Stimulated activated naive CD8-positive, alpha-beta T cell treated with anti-CD3 and anti-CD28 coated beads, Interleukin-15, Interleukin-2, amounts not matched to agents 100 ng/mL and 50 ng/mL, for 24 hours (primary cell): Measurements from ENCODE around the gene ENG.

Experiments used
- H3K27ac Mint-ChIP-seq: one replicate; pipeline ENCODE4 v1.8.0; 2021; ENCODE audit warnings: mild to moderate bottlenecking, mixed read lengths
- H3K27me3 Mint-ChIP-seq: one replicate; pipeline ENCODE4 v1.8.0; 2021; ENCODE audit warnings: mixed read lengths
- H3K36me3 Mint-ChIP-seq: one replicate; pipeline ENCODE4 v1.8.0; 2021; ENCODE audit warnings: low read depth, mixed read lengths
- H3K4me1 Mint-ChIP-seq: one replicate; pipeline ENCODE4 v1.8.0; 2021; ENCODE audit warnings: low read depth, mixed read lengths
- H3K4me3 Mint-ChIP-seq: one replicate; pipeline ENCODE4 v1.8.0; 2021; ENCODE audit warnings: mild to moderate bottlenecking, mixed read lengths
- H3K9me3 Mint-ChIP-seq: one replicate; pipeline ENCODE4 v1.8.0; 2021; ENCODE audit warnings: mixed read lengths

ENG gene

DNA sequence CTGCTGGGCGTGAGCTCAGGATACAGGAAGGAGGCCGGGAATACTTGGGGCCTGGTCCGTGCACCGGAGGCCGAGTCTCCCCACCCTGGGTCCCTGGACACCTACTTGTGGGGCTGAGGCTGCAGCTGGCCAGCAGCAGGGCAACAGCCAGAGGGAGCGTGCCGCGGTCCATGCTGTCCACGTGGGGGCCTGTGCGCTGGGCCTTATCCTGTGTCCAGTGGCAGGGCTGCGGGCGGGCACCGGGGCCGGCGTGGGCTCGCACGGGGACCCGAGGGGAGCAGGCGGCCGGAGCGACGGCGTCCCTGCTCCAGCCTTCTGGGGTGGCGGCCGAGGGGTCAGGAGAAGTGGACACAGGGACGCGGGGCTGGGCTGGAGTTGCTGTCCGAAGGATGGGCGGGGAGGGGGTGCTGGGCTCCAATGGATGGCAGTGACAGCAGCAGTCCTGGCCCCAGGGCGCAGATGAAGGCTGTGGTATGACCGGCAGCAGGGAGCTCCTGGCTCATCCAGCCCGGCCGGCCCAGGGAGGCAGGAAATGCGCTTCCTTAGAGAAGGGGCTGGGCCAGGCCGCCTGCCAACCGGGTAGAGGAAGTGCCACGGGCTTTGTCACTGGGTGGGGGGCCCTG is at the start of gene ENG:
ENG (minus strand) TSS at position 475 of the 623 bp plus-strand sequence; CDS start at position 172, 303 bp downstream.
- H3K4me1 Mint-ChIP-seq: peaks cover 45% of the 10 kb centered on the region
- no peaks in the 10 kb centered on the region for H3K27me3 Mint-ChIP-seq
- peaks cover 26% of the 10 kb centered on the region for H3K36me3 Mint-ChIP-seq

GRCh38 chr9:127903557-127904475 is 49.4 kb upstream of the ENG start:
- Mint-ChIP-seq H3K4me1 (peaks cover 65% of the 10 kb centered on the region), H3K27me3 (no peaks in the 10 kb centered on the region), H3K27ac (peak overlapping the region; percentile 98), H3K4me3 (peak overlapping the region; percentile 85), H3K9me3 (no peaks in the 10 kb centered on the region), H3K36me3 (peaks cover 7% of the 10 kb centered on the region)

More for the DNA sequence above, at the start of gene ENG:
- Mint-ChIP-seq H3K9me3 (peaks cover 5% of the 10 kb centered on the region), H3K27ac (peak within 1 kb of the TSS; percentile 85), H3K4me3 (peak within 1 kb of the TSS; percentile 87)

GRCh38 chr9:127899128-127899943 is 44.9 kb upstream of the ENG start, which contains the start of gene ST6GALNAC6:
ST6GALNAC6 (minus strand) TSS chr9:127899603; CDS start chr9:127897981, 1,622 bp downstream.
- H3K27ac Mint-ChIP-seq: peak within 1 kb of the TSS; percentile 86
- H3K36me3 Mint-ChIP-seq: peaks cover 25% of the 10 kb centered on the region
- no peaks in the 10 kb centered on the region for H3K27me3 Mint-ChIP-seq
- no peaks in the 10 kb centered on the region for H3K9me3 Mint-ChIP-seq
- peak within 1 kb of the TSS; percentile 88 for H3K4me3 Mint-ChIP-seq
- peaks cover 42% of the 10 kb centered on the region for H3K4me1 Mint-ChIP-seq

DNA sequence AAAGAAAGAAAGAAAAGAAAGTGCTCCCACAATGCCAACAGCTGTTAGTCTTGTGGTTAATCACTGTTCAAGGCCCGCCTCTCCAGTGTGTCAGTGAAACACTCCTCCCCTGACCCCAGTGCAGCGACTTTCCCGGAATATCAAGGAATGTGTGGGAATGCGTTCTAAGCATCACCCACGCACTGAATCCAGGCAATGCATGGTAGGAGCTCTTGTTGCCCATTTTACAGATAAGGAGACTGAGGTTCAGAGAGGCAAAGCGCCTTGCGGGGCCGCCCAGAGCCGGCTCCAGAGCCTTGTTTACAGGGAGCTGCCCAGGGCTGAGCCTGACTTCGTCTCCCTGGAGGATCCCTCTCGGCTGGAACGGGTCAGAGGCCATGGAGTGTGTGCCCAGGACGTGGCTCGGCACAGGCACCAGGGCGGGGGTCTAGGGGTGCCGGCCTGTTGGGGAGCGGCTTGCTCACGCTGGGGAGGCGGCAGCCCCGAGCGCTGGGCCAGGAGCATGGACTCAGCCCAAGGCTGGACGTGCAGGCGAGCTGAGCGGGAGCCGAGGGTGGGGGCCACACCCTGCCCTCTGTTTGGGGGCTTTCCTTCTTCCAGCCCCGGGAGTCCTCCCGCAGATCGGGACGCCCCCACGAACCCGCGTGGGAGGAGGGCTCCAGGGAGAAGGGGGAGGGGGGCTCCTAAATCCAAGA is 44.1 kb upstream of the ENG start:
- Mint-ChIP-seq H3K4me1 (peaks cover 40% of the 10 kb centered on the region), H3K4me3 (peak overlapping the region; percentile 88), H3K9me3 (no peaks in the 10 kb centered on the region), H3K27me3 (no peaks in the 10 kb centered on the region), H3K36me3 (peaks cover 32% of the 10 kb centered on the region), H3K27ac (peak overlapping the region; percentile 86)

DNA sequence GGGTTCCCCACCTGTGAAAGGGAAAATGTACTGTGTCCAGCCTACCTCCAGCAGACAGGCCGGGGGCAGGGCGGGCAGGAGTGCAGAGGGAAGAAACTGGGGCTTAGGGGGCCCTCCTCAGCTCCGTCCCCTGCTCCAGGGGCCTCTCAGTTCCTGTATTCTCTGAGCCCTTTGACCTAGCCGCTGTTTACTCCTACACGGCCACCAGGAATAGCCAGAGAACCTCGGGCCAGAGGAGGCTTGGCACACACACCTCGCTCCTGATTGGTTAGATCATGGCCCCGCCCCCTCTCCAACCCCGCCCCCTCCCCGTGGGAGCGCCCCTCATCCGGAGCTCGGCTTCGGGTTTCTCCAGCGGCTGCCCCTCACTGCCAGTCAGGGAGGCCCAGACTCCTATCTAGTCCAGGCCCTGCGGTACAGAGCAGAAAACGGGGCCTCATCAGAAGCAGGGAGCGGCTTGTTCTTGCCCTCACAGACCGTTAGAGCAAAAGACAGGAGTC is 42.8 kb upstream of the ENG start:
- H3K9me3 Mint-ChIP-seq: no peaks in the 10 kb centered on the region
- H3K27me3 Mint-ChIP-seq: no peaks in the 10 kb centered on the region
- peak overlapping the region; percentile 57 for H3K4me3 Mint-ChIP-seq
- H3K36me3 Mint-ChIP-seq: peaks cover 46% of the 10 kb centered on the region
- H3K27ac Mint-ChIP-seq: no peak overlapping the region
- peaks cover 33% of the 10 kb centered on the region for H3K4me1 Mint-ChIP-seq

- Mint-ChIP-seq H3K27ac (no peak overlapping the region), H3K4me3 (no peak overlapping the region)
Observed at GRCh38 chr9:127896395-127897192, 42.1 kb upstream of the ENG start.

GRCh38 chr9:127895811-127896210 is 41.4 kb upstream of the ENG start:
- H3K4me3 Mint-ChIP-seq: no peak overlapping the region
- peaks cover 58% of the 10 kb centered on the region for H3K36me3 Mint-ChIP-seq
- no peak overlapping the region for H3K27ac Mint-ChIP-seq

More at GRCh38 chr9:127896395-127897192, 42.1 kb upstream of the ENG start:
- Mint-ChIP-seq H3K9me3 (no peaks in the 10 kb centered on the region), H3K4me1 (peaks cover 31% of the 10 kb centered on the region), H3K36me3 (peaks cover 50% of the 10 kb centered on the region), H3K27me3 (no peaks in the 10 kb centered on the region)

DNA sequence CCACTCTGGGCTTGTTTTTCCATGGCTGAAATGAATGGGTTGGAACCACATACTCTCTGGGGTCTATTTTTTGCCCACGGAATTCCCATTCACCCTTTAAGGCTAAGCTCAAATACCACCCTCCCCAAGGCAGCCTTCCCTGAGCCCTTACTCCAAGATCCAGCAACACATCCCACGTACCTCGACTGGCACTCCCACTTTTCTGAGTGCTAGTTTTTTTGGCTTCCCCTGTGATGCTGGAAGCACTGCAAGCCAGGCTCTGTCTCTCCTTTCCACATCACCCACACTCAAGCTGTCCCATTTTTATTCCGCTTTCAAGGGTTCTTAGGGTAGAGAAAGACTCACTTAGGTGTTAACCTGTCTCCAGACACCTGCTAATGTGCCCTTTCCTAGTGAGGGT is 38.9 kb upstream of the ENG start:
- Mint-ChIP-seq H3K4me1 (peaks cover 17% of the 10 kb centered on the region), H3K27ac (no peak overlapping the region), H3K9me3 (no peaks in the 10 kb centered on the region), H3K27me3 (no peaks in the 10 kb centered on the region), H3K4me3 (no peak overlapping the region), H3K36me3 (peaks cover 71% of the 10 kb centered on the region)

More at GRCh38 chr9:127895811-127896210, 41.4 kb upstream of the ENG start:
- peaks cover 26% of the 10 kb centered on the region for H3K4me1 Mint-ChIP-seq
- no peaks in the 10 kb centered on the region for H3K27me3 Mint-ChIP-seq
- H3K9me3 Mint-ChIP-seq: no peaks in the 10 kb centered on the region

DNA sequence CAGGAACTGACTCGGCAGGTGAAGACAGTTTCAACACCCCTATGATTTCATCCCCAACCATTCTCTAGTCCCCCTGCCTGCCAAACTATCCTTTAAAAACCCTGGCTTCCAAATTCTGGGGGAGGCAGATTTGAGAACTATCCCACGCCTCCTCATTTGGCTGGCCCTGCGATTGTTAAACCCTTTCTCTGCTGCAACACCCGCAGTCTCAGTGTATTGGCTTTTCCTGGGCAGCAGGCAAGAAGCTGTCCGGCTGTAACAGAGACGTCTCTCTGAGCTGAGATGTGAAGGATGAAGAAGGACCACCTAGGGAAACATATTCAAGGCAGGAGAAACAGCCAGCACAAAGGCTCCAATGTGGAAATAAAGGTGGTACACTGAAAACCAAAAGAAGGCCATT is 38.4 kb upstream of the ENG start:
- Mint-ChIP-seq H3K27me3 (no peaks in the 10 kb centered on the region), H3K4me3 (no peak overlapping the region), H3K27ac (no peak overlapping the region), H3K9me3 (no peaks in the 10 kb centered on the region), H3K36me3 (peaks cover 73% of the 10 kb centered on the region), H3K4me1 (peaks cover 14% of the 10 kb centered on the region)

DNA sequence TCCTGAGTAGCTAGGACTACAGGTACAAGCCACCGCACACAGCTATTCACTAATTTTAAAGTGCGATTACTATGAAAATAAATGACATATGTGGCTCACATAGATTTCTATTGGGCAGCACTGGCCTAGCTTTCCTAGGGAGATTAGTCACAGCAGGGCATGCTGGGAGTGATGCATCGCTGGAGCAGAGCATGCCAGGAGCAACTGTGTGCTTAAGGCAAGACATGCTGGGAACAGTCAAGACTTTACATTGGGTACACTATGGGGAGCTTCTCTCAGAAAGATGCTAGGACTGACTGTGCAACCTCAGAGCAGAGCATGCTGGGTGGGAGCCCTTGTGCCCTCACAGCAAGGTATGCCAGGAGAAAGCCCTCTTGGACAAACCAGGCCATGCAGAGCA is 35.6 kb upstream of the ENG start:
- H3K4me1 Mint-ChIP-seq: peaks cover 10% of the 10 kb centered on the region
- peaks cover 73% of the 10 kb centered on the region for H3K36me3 Mint-ChIP-seq
- no peak overlapping the region for H3K4me3 Mint-ChIP-seq
- H3K27ac Mint-ChIP-seq: no peak overlapping the region
- no peaks in the 10 kb centered on the region for H3K9me3 Mint-ChIP-seq
- no peaks in the 10 kb centered on the region for H3K27me3 Mint-ChIP-seq

DNA sequence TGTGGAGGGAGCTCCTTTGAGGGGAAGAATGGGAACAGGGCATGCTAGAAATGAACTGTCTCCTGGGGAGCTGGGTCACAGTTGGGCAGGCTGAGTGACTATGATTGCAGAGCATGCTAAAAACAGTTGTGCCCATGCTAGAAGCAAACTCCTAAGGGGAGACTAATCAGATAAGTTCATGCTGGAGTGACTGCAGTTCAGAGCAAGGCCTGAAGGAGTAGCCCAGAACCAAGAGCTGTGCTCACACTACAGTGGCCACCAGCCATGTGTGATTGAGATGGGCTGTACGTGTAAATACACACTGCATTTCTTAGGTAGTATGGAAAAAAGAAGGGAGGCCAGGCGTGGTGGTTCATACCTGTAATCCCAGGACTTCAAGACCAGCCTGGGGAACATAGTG is 33.3 kb upstream of the ENG start:
- Mint-ChIP-seq H3K27ac (no peak overlapping the region), H3K4me1 (peaks cover 5% of the 10 kb centered on the region), H3K4me3 (no peak overlapping the region), H3K36me3 (peaks cover 57% of the 10 kb centered on the region), H3K27me3 (no peaks in the 10 kb centered on the region), H3K9me3 (no peaks in the 10 kb centered on the region)

GRCh38 chr9:127886401-127886972 is 32.0 kb upstream of the ENG start:
- Mint-ChIP-seq H3K27me3 (no peaks in the 10 kb centered on the region), H3K4me1 (peaks cover 5% of the 10 kb centered on the region), H3K27ac (peak overlapping the region; percentile 52), H3K4me3 (no peak overlapping the region), H3K9me3 (no peaks in the 10 kb centered on the region), H3K36me3 (peaks cover 50% of the 10 kb centered on the region)
